ENCODE data around the gene FHIT.

Gene FHIT

DNA sequence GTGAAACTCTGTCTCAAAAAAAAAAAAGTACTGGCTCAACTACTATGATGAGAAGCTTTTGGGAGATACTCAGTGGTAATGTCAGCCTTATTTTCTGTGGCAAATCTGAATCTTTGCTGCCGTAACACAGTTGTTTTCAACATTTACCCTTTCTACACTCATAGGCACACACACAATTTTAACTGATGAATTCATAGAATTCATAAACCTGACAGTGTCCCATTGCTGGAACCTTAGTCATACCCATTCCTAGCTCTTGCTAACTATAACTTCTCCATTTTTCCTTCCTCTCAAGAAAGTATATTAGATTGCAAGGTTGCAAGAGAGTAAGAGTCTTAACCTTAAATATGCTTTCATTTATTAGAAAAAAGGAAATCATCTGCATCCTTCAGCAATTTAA lies 496.6 kb downstream of the FHIT start:
- no peak for DNase-seq

DNA sequence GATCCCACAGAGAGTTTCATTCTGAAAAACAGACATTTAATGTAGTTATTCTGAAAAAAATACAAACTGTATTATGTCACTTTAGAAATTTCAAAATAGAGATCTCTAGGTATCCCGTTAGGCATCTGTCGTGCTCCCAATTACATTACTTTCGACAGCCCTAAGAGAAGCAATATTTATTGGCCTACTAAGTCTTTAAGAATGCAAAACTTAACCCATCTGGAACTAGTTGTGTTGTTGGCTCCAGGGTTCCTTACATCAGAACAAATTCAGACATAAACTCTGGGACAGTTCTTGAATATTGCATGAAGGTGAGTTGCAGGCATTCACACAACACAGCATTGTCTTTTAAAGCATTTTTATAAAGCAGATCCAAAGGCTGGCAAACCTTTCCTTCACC lies 498.4 kb downstream of the FHIT start:
- no peak for DNase-seq

DNA sequence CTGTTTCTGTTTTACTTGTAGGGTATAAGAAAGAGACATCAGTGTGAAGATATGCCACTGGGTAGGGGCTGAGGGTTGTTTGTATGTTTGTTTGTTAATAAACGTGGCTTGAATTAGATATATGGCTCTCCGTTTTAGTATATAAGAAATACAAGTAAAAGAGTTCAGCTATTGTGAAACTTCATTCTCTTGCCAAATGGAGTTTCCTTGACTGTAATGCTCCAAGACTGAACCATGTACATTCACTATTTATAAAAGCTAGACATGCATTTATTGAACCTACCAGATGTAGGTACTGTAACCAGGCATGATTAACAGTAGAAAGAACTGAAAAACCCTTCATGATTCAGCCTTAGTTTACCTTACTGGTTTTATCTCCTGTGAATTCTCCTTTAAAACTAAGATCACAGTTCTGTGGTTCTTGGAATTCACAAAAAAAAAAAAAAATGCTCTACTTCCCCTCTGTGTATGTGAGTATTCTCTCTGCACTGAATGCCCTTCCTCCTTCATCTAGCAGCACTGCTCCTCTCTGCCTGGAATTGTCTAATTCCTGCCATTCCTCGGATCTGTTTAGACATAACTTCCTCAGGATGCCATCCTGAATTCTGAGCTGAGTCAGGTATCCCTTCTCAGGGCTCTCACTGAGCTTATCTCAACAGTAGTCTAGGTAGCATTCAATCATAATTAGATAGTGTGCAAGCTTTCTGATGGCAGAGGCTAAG lies 504.4 kb downstream of the FHIT start:
- no peak for DNase-seq

DNA sequence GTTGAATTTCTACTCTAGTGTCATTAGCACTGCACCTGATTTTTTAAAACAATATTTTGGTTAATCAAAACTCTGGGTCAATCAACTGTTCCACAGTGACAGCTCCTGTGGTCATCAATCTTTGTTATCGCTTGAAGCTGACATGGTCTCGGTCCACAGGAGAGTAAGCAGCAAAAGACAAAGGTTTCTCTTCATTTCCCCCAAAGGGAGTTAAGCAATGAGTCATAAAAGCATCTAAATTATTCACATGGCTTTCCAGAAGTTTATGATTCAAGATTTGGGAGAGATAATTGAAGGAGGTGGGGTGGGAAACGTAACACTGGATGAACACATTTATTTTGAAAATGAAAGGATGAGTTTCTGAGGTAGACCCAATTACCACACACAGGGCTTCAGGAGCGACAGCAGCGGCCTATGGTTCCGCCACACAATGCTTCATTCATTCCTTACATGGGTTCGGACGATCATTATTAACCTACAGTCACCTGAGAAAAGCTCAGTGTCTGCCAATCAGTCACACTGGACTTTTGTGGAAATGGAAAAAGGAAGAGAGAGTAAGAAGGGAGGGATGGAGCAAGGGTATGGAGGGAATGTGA lies 505.1 kb downstream of the FHIT start:
- DNase-seq: no peak

DNA sequence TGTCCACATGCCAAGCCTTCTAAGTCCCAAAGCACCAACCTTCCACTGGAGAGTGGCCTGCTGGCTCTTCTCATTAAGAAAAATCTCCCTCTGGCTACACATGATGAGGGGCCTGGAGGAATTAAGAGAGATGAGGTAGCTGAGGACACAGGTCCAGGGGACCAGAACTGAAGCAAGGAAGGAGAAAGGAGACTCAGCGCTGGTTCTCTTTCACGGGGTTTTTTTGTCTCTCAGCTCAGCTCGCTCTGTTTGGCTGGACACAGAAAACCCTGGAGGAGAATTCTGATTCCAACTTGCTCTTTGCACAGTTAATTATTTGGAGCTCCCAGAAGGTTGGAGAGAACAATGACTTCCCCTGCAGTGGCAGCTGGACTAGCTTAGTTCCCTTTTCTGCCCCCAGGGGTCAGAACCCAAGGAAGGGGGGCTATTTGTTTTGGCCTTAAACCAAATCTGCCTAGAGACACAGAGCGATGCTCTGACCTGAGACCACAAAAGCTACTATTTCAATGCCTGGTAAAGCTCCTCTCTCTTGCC lies 507.6 kb downstream of the FHIT start:
- peak; percentile 70 for DNase-seq

DNA sequence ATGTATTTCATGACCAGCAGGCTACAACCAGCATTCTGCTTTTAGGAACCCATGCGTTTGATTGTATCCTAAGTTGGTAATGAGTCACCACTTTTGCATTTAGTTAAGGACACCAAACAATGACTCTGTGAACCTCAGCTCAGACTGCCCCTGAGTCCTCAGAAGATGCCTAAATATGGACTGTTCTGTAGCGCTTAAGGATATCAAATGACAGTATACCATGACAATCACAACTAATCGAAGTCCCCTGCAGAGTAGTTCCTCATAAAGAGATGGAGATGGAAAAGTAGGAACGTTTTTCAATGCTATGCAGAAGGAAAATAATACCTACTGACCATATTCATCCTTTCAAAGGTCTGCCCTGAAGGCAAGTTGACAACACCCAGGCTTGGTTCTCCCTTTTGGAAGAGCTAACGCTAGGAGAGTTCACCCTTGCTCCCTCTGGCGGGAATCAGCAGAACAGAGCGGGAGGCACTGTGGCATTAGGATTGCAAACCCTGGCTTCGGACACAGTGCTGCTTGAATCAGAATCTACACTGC lies 508.6 kb downstream of the FHIT start:
- no peak for DNase-seq

DNA sequence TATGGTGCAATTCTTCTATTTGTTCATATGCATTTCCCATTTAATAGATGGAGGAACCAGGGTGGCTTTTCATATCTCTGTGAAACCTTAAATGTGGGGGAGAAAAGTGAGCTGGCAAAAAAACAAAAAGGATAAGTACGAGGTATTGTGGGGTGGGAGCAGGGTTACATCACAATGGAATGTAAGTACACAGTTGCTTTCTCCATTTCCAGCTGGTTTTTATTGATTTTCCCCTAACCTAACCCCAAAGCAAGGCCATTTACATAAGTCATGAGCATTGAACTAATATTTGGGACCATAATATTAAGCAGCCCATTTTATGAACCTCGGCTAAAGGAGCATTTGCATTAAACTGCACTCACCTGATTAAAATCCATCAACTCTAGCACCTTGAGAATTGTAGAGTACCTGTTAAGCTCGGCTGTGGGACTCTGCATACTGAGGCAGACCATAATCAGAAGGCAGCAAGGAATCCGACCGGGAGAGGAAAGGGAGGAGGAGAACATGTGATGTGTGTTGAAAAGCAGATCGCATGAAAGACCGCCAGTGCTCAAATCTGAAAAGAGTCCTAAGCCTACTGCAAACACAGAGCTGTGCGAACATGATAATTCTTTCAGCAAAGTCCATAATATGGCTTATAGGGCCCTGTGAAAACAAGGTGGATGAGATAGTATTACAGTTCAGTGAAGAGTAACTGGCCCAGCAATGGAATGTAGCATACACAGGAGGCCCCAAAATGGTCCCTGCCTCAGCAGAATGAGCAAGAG lies 513.4 kb downstream of the FHIT start:
- DNase-seq: no peak

DNA sequence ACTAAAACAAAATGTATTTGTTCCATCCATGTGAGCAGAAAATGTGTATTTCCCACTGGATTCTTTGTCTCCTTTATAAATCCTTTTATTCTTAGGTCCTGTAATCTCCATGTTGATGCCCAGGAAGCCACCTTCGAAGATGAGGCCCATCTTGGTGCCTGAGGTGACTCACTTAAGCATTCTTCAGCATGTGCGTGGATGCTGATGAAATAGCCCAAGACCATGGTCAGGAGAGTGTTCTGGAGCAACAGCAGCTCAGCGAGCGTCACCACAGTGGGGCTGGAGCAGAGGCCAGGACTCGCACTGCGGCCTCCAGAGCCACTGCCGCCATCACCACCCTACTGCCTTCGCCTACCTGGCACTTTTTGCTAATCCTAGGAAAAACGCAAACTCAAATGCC lies 520.9 kb downstream of the FHIT start:
- DNase-seq: no peak

DNA sequence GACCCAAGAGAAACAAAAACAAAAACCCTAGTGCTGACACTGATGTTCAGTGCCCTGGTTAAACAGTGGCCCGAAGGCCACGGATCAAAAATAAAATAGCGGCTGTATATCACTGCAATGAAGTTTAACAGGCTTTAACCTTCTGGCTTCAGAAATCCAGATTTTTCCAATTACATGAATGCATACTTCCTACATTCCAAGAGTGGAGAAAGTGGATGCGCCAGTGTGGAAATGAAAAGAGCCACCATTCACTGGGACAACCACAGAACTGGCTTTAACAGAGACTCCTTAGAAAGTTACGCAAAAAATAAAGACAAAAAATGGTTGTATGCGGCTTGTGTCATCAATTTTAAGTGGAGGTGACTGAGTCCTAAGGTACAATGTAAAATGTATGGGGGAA lies 522.2 kb downstream of the FHIT start:
- DNase-seq: no peak

DNA sequence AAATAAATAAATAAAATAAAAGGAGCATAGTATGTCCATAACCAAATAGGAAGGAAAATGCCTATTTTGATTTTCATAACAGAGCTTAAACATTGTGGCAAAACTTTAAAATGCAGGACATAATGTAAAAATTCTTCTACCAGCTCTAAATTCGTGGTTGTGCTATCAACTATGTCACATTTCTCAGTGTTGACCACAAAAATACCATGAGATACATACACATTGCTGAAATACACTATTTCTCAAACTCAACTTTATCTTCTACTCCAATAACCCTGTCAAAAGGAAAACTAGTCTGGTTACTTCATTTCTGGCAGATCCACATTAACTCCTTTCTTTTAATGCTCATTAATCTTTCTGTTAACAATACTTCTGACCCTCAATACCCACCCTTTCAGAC lies 523.2 kb downstream of the FHIT start:
- DNase-seq: no peak

DNA sequence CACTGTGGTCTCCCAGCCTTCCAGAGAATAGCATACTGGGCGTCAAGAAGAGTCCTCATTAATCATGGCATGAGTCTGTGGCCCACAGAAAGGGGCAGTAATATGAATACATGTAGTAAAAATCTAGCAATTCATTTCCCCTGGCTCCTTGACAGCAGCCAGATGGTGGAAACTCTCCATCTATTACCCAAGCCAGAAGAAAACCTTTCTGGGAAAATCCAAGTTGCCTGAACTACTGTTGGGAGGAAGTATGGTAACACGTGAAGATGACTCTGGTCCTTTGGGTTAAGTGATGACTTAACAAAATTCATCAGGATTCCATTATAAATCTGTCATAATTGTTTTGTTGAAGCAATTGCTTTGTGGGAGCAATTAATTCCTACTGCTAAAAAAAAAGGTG lies 530.5 kb downstream of the FHIT start:
- DNase-seq: no peak

DNA sequence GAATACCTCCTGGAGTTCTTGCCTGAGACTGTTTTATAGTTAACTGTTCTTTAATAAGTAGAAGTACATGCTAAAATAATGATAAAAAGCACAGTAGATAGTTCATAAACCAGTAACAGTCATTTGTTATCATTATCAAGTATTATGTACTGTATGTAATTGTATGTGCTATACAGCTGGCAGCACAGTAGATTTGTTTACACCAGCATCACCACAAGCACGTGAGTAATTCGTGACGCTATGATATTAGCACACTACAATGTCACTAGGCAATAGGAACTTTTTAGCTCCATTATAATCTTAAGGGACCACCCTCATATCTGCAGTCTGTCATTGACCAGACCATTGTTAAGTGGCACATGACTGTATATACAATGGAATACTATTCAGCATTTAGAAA lies 534.7 kb downstream of the FHIT start:
- no peak for DNase-seq

DNA sequence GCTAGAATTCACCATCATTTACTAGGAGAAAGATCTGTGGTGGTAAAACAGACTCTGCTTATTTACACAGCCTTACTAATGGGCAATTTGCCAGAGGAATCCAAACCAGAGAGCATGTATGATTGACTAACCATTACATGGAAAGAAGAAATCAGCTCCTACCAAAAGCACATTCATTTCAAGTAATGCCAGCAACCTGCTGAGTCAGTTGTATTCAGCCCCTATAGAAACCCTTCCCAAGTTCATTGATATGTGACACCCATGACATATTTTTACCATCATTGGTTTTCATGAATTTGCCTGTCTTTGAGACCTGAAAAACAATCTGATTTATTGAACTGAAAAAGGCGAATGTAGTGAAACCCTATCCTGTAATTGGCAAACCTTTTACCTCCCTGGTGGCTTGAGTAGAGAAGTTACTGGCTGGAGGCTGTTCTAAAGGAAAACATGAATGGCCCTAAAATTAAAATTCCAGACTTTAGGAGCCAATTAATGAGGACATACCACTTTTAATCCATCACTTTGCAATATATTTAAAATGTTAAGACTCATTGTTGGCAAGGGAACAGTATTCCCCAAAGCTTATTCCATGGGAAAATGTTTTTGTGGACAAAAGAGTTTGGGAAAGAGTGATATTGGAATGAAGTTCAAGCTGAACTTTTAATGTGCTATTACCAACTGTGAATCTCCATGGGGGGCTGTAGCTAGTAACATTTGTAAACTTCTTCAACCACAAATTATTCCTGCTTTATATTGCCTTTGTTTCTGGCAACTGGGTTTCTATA lies 542.9 kb downstream of the FHIT start:
- peak; percentile 13 for DNase-seq

DNA sequence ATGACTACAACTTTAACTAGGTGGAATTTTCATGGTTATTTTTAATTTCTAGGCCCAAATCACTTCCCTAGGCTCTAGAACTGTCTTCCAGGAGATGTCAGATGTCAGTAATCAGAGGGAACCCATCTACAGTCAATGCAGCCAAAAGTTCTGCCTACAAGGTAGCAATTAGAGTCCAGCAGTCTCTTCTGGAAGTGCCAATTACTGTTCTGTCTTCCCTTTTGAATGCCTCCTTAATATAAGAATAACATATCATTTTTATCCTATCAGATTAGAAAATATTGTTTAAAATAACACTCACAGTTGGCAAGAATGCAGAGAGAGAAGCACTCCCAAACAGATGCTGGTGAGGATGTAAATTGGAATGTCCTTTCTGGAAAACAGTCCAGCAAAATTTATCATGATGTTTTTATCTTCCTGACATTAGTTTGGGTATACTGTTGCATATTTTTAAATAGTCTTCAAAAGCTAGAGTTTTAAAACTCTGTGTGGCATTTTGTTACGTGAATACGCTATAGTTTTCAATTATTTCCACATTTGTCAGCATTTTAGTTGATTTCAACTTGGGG lies 543.7 kb downstream of the FHIT start:
- no peak for DNase-seq

DNA sequence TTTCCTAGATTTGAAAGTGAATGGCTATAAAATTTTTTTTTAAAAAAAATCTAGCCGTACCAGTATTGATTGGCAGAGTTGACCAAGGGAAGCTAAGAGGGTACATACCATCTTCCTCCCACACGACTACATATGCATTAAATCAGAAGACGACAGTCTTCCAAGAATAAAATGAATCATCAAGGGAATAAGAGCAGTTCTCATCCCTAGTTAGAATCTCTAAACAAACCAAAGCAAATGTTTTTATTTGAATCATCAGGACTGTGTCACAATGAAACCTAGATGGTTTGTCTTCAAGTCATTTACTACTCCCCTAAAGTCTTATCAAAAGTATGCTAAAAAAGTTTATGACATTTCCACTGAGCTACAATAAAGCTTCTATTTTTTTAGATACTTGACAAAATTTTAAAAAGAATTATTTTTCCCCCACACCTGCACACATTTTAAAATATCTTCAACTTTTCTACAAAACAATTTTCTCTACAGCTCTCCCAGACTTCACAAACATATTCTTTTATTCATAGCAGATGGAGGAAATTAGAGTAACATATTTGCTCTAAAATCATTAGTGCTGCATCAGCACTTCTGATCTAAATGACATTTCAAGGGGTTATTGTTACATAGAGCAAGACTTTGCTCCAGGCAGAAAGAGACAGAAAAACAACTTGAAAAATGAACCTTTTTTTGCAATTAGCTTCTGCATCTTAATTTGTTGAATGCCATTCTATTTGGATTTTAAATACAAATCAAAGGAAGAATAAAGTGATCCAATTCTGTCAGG lies 547.1 kb downstream of the FHIT start:
- no peak for DNase-seq

DNA sequence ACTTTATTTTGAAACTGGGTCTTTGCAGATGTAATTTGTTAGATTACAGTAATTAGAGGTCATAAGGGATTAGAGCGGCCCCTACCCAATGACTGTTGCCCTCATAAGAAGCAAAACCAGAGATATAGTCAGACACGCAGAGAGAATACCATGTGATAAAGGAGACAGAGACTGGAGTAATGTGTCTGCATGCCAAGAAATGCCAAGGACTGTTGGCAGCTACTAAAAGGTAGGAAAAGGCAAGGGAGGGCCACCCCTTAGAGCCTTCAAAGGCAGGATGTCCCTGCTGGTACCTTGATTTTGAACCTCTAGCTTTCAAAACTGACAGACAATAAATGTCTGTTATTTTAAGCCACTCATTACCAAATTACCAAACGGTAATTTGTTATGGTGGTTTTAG lies 548.2 kb downstream of the FHIT start:
- no peak for DNase-seq

DNA sequence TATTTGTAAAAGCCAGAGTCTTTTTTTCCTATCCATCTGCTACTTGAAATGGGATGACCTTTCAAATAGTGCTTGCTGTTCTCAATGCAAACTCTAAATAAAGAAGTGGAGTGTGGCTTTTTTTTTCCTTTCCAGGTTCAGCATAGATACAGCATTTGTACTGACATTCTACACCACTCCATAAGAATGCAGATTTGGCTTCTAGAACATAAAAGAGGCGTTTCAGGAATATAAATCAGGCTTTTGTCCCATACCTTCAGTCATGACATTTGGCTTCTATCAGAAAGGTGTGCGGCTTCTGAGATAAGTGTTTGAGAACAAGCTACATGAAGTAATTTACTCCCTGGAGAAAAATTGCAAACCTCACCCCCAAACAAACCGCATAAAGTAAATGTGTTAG lies 553.1 kb downstream of the FHIT start:
- DNase-seq: no peak

DNA sequence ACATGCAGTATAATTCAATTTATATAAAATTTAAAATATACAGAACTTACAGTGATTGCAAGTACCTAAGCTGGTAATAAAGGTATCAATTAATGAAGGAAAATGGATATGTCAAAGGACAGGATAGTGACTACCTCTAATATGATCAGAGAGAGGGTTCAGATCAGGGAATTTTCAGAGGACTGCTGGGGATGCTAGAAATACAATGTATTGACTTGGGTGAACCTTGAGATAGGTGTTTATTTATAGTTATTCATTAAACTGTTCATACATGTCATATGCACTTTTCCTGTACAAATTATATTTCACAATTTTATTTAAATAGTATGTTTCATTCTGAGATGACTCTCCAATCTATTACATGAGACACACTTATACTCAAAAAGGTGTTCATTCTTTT lies 554.1 kb downstream of the FHIT start:
- DNase-seq: no peak

DNA sequence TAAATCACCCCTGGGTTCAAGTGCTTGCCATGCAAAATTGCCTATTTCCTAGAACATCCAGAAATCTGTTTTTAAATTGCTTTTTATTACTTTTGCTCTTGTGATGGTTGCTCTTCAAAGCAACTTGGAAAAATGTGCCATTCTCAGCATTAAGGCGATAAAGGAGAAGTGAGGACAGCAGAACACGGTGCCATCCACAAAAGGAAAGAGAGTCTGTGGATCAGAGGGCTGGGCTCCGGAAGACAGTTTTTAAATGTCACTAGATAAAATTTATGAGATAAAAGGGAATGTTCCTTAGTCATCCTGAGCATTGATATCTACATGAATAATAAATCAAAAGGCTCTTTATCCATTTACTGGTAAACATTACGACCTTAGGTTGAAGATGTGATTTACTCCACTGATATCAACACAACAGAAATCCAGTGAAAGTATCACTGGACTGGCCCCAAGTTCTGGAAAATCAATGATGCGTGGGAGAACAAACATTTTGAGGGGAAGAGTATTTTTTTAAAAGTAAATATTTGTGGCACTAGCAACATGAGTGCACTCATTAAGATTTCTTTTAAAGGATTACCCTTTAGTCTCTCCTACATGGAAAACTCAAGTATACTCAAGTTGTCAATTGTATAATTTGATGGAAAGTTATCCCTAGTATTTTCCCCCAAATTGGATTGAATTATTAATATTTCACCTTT lies 554.7 kb downstream of the FHIT start:
- DNase-seq: no peak

DNA sequence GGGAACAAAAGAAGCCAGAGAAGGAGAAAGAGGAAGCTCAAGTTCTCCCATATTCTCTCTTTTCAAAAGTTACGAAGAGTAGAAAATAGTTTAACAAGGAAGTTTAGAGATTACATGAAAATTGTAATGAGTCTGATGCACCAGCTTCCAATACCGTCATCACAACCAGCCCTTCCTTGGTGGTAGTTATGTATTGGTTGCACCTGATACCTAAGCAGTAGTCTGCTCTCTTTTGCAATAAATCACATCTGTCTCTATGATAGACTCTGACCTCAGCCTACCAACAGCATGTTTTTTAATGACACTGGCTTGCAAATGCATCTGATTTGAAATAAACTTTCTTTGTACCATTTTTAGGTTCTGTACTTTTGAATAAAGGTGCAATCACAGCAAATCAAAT lies 575.8 kb downstream of the FHIT start:
- DNase-seq: no peak

DNA sequence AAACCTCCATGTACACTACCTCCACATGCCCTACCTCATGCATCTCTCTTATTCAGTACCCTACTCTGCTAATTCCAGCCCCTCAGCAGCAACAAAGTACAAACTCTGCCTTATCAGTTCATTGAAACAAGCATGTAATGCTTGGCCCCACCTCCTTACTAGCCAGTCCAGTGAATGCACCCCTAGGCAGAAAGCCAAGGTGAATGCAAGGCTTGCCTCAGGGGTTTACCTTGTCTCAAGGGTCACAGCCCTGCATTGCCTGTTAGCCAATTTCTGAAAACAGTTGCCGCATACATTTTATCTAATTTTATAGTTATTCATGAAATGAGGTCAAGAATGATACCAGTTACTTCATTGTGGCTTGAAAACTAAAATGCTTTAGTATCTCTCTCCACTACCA lies 576.4 kb downstream of the FHIT start:
- DNase-seq: no peak

All from NCI-H2081 treated with DMSO at 0.1 percent for 48 hours (cell line).